GM12873 (cell line): ENCODE measurements around the gene TMEM209.

ENCODE experiments used
- TF ChIP-seq, protein P1 (sequence below): IDR thresholded peaks from 2 replicates; pipeline ENCODE4 v1.5.1; 2012; ENCODE audit warnings: low read depth, mild to moderate bottlenecking, moderate library complexity, low read length, control low read depth; ENCODE audit not compliant: insufficient read depth; ENCODE audit errors: missing control alignments

The TMEM209 gene

GRCh38 chr7:130160455-130160854 lies 44.8 kb downstream of the TMEM209 start:
- TF ChIP-seq, protein P1, sequence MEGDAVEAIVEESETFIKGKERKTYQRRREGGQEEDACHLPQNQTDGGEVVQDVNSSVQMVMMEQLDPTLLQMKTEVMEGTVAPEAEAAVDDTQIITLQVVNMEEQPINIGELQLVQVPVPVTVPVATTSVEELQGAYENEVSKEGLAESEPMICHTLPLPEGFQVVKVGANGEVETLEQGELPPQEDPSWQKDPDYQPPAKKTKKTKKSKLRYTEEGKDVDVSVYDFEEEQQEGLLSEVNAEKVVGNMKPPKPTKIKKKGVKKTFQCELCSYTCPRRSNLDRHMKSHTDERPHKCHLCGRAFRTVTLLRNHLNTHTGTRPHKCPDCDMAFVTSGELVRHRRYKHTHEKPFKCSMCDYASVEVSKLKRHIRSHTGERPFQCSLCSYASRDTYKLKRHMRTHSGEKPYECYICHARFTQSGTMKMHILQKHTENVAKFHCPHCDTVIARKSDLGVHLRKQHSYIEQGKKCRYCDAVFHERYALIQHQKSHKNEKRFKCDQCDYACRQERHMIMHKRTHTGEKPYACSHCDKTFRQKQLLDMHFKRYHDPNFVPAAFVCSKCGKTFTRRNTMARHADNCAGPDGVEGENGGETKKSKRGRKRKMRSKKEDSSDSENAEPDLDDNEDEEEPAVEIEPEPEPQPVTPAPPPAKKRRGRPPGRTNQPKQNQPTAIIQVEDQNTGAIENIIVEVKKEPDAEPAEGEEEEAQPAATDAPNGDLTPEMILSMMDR = no peak

DNA sequence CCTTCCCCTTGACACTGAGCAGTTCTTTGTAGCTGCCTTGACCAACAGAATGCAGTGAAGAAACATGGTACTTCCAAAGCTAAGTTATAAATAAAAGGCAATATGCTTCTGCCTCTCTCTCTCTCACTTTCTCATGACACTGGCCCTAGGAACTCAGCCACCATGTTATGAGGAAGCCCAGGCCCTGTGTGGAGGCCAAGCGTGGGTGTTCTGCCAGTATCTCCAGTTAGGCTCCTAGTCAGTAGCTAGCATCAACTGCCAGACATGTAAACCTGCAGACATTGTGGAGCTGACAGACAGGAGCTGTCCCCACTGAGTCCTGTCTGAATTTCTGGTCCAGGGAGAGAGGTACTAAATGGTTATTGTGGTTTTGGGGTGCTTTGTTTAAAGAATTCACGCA lies 45.2 kb downstream of the TMEM209 start:
- TF ChIP-seq, protein P1 = no peak

GRCh38 chr7:130157700-130158099 lies 47.5 kb downstream of the TMEM209 start:
- TF ChIP-seq, protein P1 = no peak

DNA sequence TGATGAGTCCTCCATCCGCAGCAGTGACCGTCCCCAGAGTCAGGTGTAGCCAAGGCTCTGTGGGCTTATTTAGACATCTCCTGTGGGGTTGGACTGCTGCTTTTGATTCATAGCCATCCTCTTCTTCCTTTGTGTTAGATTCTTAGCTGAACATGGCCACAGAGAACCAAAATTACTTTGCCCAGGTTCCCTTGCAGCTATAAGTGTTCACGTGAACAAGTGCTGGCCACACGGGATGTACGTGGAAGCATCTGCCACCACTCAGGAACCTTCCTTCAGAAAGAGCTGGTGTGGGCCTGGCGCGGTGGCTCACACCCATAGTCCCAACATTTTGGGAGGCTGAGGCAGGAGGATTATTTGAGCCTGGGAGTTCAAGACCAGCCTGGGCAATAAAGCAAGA lies 49.1 kb downstream of the TMEM209 start:
- TF ChIP-seq, protein P1 = no peak

DNA sequence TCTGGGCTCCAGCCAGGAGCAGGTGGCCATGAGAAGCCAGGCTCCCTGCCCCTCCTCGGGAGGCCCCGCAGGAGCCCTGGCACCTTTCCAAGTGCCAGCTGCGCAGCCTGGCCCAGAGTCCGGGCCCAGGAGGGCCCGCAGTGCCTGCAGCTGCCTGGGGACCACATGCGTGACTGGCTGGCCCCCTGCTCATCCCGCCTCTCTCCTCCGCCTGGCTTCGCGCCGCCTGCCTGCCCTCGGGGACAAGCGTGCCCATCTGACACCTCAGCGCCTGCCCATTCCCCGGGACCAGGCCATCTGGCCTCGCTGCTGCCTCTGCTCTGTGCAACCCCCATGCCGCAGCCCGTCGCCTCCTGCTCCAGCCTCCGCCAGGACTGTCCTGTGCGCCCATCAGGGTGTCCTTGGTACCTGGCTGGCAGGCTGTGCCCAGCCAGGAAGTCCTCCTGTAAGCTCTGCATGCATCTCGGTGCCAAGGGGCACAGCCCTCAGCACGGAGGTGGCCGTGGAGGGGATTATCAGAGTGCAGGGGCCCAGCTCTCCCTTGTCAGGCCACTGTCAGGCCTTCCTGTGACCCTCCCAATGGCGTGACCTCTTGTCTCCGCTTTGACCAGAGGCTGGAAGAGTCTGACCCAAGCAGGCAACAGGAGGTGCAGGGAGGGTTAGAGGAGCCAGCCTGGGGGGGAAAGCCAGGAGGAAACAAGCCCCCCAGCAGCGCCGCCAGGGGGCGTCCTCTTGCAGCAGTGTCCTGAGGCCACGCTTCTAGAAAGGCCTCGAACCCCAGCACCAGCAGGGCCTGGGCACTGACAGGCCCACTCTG lies 50.5 kb downstream of the TMEM209 start:
- TF ChIP-seq, protein P1 = no peak

DNA sequence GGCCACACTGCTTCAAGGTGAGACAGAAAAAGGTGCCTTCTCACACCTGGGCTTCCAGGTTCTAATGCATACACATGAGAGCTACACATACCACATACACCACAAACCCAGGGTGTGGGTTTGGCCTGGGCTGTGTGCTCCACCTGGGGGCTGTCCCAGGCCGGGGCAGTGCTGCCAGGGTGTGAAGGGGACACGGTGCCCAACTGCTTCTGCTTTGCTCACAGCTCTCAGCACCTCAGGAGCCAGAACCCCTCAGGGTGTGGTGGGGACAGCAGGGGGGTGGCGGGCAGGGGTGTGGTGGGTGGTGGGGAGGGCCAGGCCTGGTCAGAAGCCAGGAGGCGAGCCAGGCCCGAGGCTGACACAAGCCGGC lies 51.1 kb downstream of the TMEM209 start:
- TF ChIP-seq, protein P1 = no peak

DNA sequence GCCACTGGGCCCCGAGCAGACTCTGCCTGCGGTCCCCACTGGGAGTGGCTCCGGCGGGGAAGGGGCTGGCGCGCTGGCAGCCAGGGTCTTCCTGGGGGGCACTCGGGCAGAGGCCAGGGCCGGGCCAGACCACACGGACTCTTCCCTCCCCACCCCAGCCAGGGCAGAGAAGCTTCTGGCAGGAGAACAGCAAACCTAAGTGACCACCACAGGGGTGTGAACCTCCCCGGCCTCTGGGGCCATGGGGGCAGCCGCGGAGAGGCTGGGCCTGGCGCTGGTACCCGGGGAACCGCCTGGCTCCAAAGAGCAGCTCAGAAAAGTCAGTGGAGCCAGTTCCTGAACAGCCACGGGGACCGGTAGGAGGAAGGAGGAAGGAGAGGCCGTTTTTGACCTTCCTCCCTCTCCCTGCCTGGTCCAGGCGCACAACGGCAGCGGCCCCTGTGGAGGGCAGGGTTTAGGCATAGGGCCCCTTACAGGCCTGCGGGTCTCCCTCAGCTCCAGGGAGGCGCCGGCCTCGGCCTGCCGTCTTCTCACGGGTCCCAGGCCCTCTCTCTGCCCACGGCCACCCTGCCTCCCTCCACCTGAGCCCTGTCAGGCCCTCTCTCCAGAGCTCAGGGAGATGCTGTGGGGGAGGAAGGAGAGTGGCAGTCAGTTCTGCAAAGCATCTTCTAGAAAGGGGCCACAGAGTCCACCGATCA lies 51.8 kb downstream of the TMEM209 start:
- TF ChIP-seq, protein P1 = no peak
